HepG2 (cell line): Measurements from ENCODE around the gene OIT3. TPM values are rescaled to one million over a fixed set of nuclear protein-coding genes. Genes with fewer than 3 reads are reported as not detected.

Source experiments
- BRCA1 ChIP-seq: sonication (generic); formaldehyde crosslinking; IDR thresholded peaks from 2 replicates; pipeline ENCODE4 v1.4.0; 2020; ENCODE audit warnings: missing genetic modification reagents
- E2F1 ChIP-seq: sonication (generic); formaldehyde crosslinking; IDR thresholded peaks from 2 replicates; pipeline ENCODE4 v1.5.0; 2020; ENCODE audit warnings: missing genetic modification reagents
- GMEB1 ChIP-seq: sonication (generic); formaldehyde crosslinking; IDR thresholded peaks from 2 replicates; pipeline ENCODE4 v1.5.1; 2020; ENCODE audit warnings: missing genetic modification reagents, mild to moderate bottlenecking, borderline replicate concordance
- LCORL ChIP-seq, 2 experiments: fragments of 450-650 bp in 1 of 2; sonication (generic) in 1 of 2; formaldehyde crosslinking in 1 of 2; IDR thresholded peaks; 2 replicates each; pipeline versions ENCODE4 v1.5.0 to v1.6.1; 2017 to 2020; ENCODE audit warnings: antibody characterized with exemption in 1 of 2, missing genetic modification reagents in 1 of 2
- MIXL1 ChIP-seq: IDR thresholded peaks from 2 replicates; pipeline ENCODE4 v1.6.1; 2016
- MLXIP ChIP-seq: sonication (generic); formaldehyde crosslinking; IDR thresholded peaks from 2 replicates; pipeline ENCODE4 v1.9.0; 2021; ENCODE audit warnings: missing genetic modification reagents, borderline replicate concordance
- NAIF1 ChIP-seq: sonication (generic); formaldehyde crosslinking; IDR thresholded peaks from 2 replicates; pipeline ENCODE4 v1.5.0; 2020; ENCODE audit warnings: mild to moderate bottlenecking, missing genetic modification reagents, borderline replicate concordance
- PAWR ChIP-seq: sonication (generic); formaldehyde crosslinking; IDR thresholded peaks from 2 replicates; pipeline ENCODE4 v1.4.0; 2020; ENCODE audit warnings: missing genetic modification reagents, mild to moderate bottlenecking, borderline replicate concordance
- REPIN1 ChIP-seq: sonication (generic); formaldehyde crosslinking; IDR thresholded peaks from 2 replicates; pipeline ENCODE4 v1.8.0; 2022; ENCODE audit warnings: missing genetic modification reagents, low read depth, mild to moderate bottlenecking, borderline replicate concordance
- TEAD3 ChIP-seq: optimal IDR thresholded peaks from 2 replicates; pipeline ENCODE3; 2016; ENCODE audit warnings: borderline replicate concordance
- TIGD3 ChIP-seq: sonication (generic); formaldehyde crosslinking; IDR thresholded peaks from 2 replicates; pipeline ENCODE4 v1.5.1; 2020; ENCODE audit warnings: mild to moderate bottlenecking, missing genetic modification reagents, borderline replicate concordance
- ZBTB14 ChIP-seq: sonication (generic); formaldehyde crosslinking; IDR thresholded peaks from 2 replicates; pipeline ENCODE4 v1.4.0; 2020; ENCODE audit warnings: missing genetic modification reagents
- ZBTB42 ChIP-seq: sonication (generic); formaldehyde crosslinking; IDR thresholded peaks from 2 replicates; pipeline ENCODE4 v1.5.0; 2020; ENCODE audit warnings: mild to moderate bottlenecking, missing genetic modification reagents
- ZKSCAN5 ChIP-seq: sonication (generic); formaldehyde crosslinking; IDR thresholded peaks from 2 replicates; pipeline ENCODE4 v1.5.1; 2020; ENCODE audit warnings: mild to moderate bottlenecking, missing genetic modification reagents
- ZNF17 ChIP-seq: sonication (generic); formaldehyde crosslinking; IDR thresholded peaks from 2 replicates; pipeline ENCODE4 v1.5.0; 2020; ENCODE audit warnings: mild to moderate bottlenecking, missing genetic modification reagents
- ZNF629 ChIP-seq: sonication (generic); formaldehyde crosslinking; conservative IDR thresholded peaks from 2 replicates; pipeline ENCODE4 v1.5.0; 2020; ENCODE audit warnings: missing genetic modification reagents
- ZNF639 ChIP-seq: conservative IDR thresholded peaks from 2 replicates; pipeline ENCODE4 v1.6.1; 2018; ENCODE audit warnings: missing genetic modification reagents
- polyA plus RNA-seq, 8 experiments: library from polyadenylated mRNA; depleted of rRNA in 3 of 8; stranded (reverse) in 7 of 8; unstranded in 1 of 8; fragments of >200 nt; fragmentation: Illumina TruSeq in 4 of 8; extraction: Trizol in 4 of 8; gene quantifications; 2 replicates each; pipeline versions ENCODE4 v1.2.1 to v1.2.3, GENCODE V29; 2011 to 2016; ENCODE audit warnings: low read depth in 4 of 8, missing spikeins in 1 of 8, mixed read lengths in 1 of 8; ENCODE audit not compliant: insufficient read depth in 1 of 8
- total RNA-seq, 5 experiments: library from RNA; depleted of rRNA; stranded (reverse); fragments of >200 nt; fragmentation: Illumina TruSeq; extraction: Trizol; gene quantifications; 2 replicates each; pipeline ENCODE4 v1.2.3, GENCODE V29; 2016; ENCODE audit warnings: low read depth in 1 of 5

The OIT3 gene
- total and polyA plus RNA-seq, 2 of the 13 experiments (the other 11 are each of a cell fraction or from before 2014, with no cell fraction given): not detected

- no peak for TF ChIP-seq ZKSCAN5 (CRISPR knock-in tag)
- TF ChIP-seq LCORL (IDR thresholded peaks at IDR 0.05): no peak
- TF ChIP-seq LCORL (CRISPR knock-in tag; IDR thresholded peaks at IDR 0.05): no peak; the same call in none of the 2 replicates
- TF ChIP-seq ZBTB14 (CRISPR knock-in tag): no peak
- TF ChIP-seq MIXL1: peak; percentile 52; the same call in 1 of the 2 replicates
- no peak for TF ChIP-seq ZNF17 (CRISPR knock-in tag)
- TF ChIP-seq ZNF629 (CRISPR knock-in tag): no peak
- no peak for TF ChIP-seq GMEB1 (CRISPR knock-in tag)
- no peak for TF ChIP-seq E2F1 (CRISPR knock-in tag)
- TF ChIP-seq TIGD3 (CRISPR knock-in tag): no peak
- no peak for TF ChIP-seq REPIN1 (CRISPR knock-in tag)
- no peak for TF ChIP-seq ZNF639 (CRISPR knock-in tag)
- no peak for TF ChIP-seq NAIF1 (CRISPR knock-in tag)
- no peak for TF ChIP-seq BRCA1 (CRISPR knock-in tag)
- no peak for TF ChIP-seq MLXIP (CRISPR knock-in tag)
- no peak for TF ChIP-seq PAWR
- no peak for TF ChIP-seq ZBTB42 (CRISPR knock-in tag)
- TF ChIP-seq TEAD3: peak; percentile 71
Observed at GRCh38 chr10:72954596-72955554, 61.3 kb downstream of the OIT3 start, which contains the start of gene PLA2G12B (continued).
